SU-DHL-6 (cell line): ENCODE data around the gene CBLN3.

Experiments used
- H2AFZ ChIP-seq: fragments of 200-600 bp; sonication (generic); 2 replicates; pipeline ENCODE4 v1.6.1; 2014; ENCODE audit warnings: low read depth, mild to moderate bottlenecking, moderate library complexity, mixed read lengths, antibody characterized with exemption, low read length; ENCODE audit not compliant: severe bottlenecking
- H3F3A ChIP-seq: fragments of 200-600 bp; shearing (Covaris generic); 2 replicates; pipeline ENCODE4 v1.6.0; 2016; ENCODE audit warnings: antibody characterized with exemption, mild to moderate bottlenecking; ENCODE audit not compliant: insufficient read depth
- H3K27ac ChIP-seq: fragments of 200-600 bp; sonication (generic); 2 replicates; pipeline ENCODE4 v1.5.1; 2016; ENCODE audit warnings: low read depth, mild to moderate bottlenecking, low read length, moderate library complexity, mixed read lengths
- H3K27me3 ChIP-seq: fragments of 200-600 bp; sonication (generic), shearing (Covaris generic); 2 replicates; pipeline ENCODE4 v1.6.0; 2014; ENCODE audit warnings: mild to moderate bottlenecking, low read length
- H3K36me3 ChIP-seq: fragments of 200-600 bp; sonication (generic); 2 replicates; pipeline ENCODE4 v1.6.1; 2014; ENCODE audit warnings: mild to moderate bottlenecking, low read length, mixed read lengths
- H3K4me2 ChIP-seq: fragments of 300-600, 200-600 bp; shearing (Covaris generic), sonication (generic); 2 replicates; pipeline ENCODE4 v1.6.0; 2014; ENCODE audit warnings: low read length, low read depth, mild to moderate bottlenecking; ENCODE audit not compliant: poor library complexity, severe bottlenecking
- H3K4me3 ChIP-seq: fragments of 200-600 bp; sonication (generic); 2 replicates; pipeline ENCODE4 v1.5.1; 2014; ENCODE audit warnings: antibody characterized with exemption, low read length, mild to moderate bottlenecking, mixed read lengths; ENCODE audit not compliant: insufficient read depth, poor library complexity, severe bottlenecking
- H3K79me2 ChIP-seq: fragments of 200-600 bp; sonication (generic); 2 replicates; pipeline ENCODE4 v1.6.1; 2014; ENCODE audit warnings: mild to moderate bottlenecking, low read length, moderate library complexity; ENCODE audit not compliant: insufficient read depth
- H3K9ac ChIP-seq: fragments of 200-600 bp; sonication (generic); 2 replicates; pipeline ENCODE4 v1.7.0; 2014; ENCODE audit warnings: mild to moderate bottlenecking, low read length
- H3K9me2 ChIP-seq: fragments of 200-600 bp; sonication (generic); replicated peaks from 2 replicates; pipeline ENCODE4 v1.6.1; 2014; ENCODE audit warnings: low read length; ENCODE audit not compliant: insufficient read depth
- H3K9me3 ChIP-seq: fragments of 200-600 bp; sonication (generic); 2 replicates; pipeline ENCODE4 v1.6.1; 2014; ENCODE audit warnings: low read length, mixed read lengths; ENCODE audit not compliant: insufficient read depth
- H4K20me1 ChIP-seq: fragments of 200-600 bp; sonication (generic); 2 replicates; pipeline ENCODE4 v1.6.1; 2014; ENCODE audit warnings: low read depth, mild to moderate bottlenecking, antibody characterized with exemption, low read length, moderate library complexity, mixed read lengths
- CTCF ChIP-seq: fragments of 200-600 bp; sonication (generic); IDR thresholded peaks from one replicate; pipeline ENCODE4 v1.5.1; 2017; ENCODE audit warnings: antibody characterized with exemption, mild to moderate bottlenecking, low read length, moderate library complexity; ENCODE audit not compliant: insufficient read depth, poor library complexity, severe bottlenecking
- EZH2phosphoT487 ChIP-seq: fragments of 200-600 bp; sonication (generic), shearing (Covaris generic); conservative IDR thresholded peaks from 2 replicates; pipeline ENCODE4 v1.6.1; 2018; ENCODE audit warnings: mild to moderate bottlenecking, antibody characterized with exemption, low read length, moderate library complexity, mixed read lengths

Gene CBLN3

GRCh38 chr14:24387009-24387345, 42.5 kb downstream of the CBLN3 start:
- H3K4me2 ChIP-seq, result no peak overlapping the region
- TF ChIP-seq EZH2phosphoT487, result no peak
- no peak for TF ChIP-seq CTCF
- no peaks in the 10 kb centered on the region for H3K36me3 ChIP-seq
- no peak overlapping the region for H3K9ac ChIP-seq
- no peaks in the 10 kb centered on the region for H3K79me2 ChIP-seq
- H2AFZ ChIP-seq, result no peak overlapping the region
- no peak overlapping the region for H3K27ac ChIP-seq
- no peaks in the 10 kb centered on the region for H3F3A ChIP-seq
- no peaks in the 10 kb centered on the region for H3K9me3 ChIP-seq
- no peak overlapping the region for H3K4me3 ChIP-seq
- H3K27me3 ChIP-seq, result no peaks in the 10 kb centered on the region
- no peaks in the 10 kb centered on the region for H3K9me2 ChIP-seq
- H4K20me1 ChIP-seq, result no peaks in the 10 kb centered on the region

DNA sequence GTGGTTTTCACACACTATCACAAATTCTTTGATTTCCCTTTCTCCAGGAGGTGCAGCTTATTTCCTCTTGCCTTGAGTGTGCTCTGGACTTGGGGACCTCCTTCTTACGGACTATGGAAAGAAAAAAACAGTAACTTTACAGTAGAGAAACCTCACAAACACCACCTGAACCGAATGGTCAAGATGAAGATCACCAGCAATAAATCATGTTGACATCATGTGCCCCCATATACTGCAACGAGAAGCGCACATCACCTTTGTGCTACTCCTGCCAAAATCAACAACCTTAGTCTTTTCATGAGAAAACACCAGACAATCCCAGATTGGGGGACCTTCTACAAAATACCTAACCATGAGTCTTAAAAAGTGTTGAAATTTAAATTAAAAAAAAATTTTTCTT, 43.9 kb downstream of the CBLN3 start:
- Histone ChIP-seq H3K27me3 (no peaks in the 10 kb centered on the region), H3K4me3 (no peak overlapping the region), H3K4me2 (no peak overlapping the region), H3K79me2 (no peaks in the 10 kb centered on the region), H4K20me1 (no peaks in the 10 kb centered on the region), H3K36me3 (no peaks in the 10 kb centered on the region), H3F3A (no peaks in the 10 kb centered on the region), H3K9ac (no peak overlapping the region), H3K9me2 (no peaks in the 10 kb centered on the region), H3K9me3 (no peaks in the 10 kb centered on the region), H3K27ac (no peak overlapping the region), H2AFZ (no peak overlapping the region)
- TF ChIP-seq EZH2phosphoT487 (no peak), CTCF (no peak)

GRCh38 chr14:24384169-24384568, 45.3 kb downstream of the CBLN3 start:
- no peak overlapping the region for H3K4me2 ChIP-seq
- no peak overlapping the region for H3K9ac ChIP-seq
- no peak overlapping the region for H3K27ac ChIP-seq
- TF ChIP-seq EZH2phosphoT487, result no peak
- TF ChIP-seq CTCF, result no peak
- H3K9me3 ChIP-seq, result no peaks in the 10 kb centered on the region
- H3F3A ChIP-seq, result no peaks in the 10 kb centered on the region
- no peaks in the 10 kb centered on the region for H3K79me2 ChIP-seq
- H4K20me1 ChIP-seq, result no peaks in the 10 kb centered on the region
- H3K36me3 ChIP-seq, result no peaks in the 10 kb centered on the region
- H3K9me2 ChIP-seq, result no peaks in the 10 kb centered on the region
- H3K4me3 ChIP-seq, result no peak overlapping the region
- H3K27me3 ChIP-seq, result no peaks in the 10 kb centered on the region
- H2AFZ ChIP-seq, result no peak overlapping the region

DNA sequence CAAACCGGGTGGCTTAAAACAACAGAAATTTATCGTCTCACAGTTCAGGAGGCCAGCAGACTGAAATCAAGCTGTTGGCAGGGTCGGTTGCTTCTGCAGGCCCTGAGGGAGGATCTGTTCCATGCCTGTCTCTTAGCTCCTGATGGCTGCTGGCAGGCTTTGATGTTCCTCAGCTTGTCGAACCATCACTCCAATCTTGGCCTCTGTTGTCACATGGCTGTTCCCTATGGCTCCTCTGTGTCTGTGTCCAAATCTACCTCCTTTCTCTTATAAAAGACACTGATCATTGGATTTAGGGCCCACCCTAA, 47.5 kb downstream of the CBLN3 start:
- no peak for TF ChIP-seq CTCF
- TF ChIP-seq EZH2phosphoT487, result no peak
- Histone ChIP-seq H2AFZ (no peak overlapping the region), H3K4me3 (no peak overlapping the region), H3K9me3 (no peaks in the 10 kb centered on the region), H3K79me2 (no peaks in the 10 kb centered on the region), H4K20me1 (no peaks in the 10 kb centered on the region), H3K4me2 (no peak overlapping the region), H3K27ac (no peak overlapping the region), H3K36me3 (no peaks in the 10 kb centered on the region), H3F3A (no peaks in the 10 kb centered on the region), H3K27me3 (no peaks in the 10 kb centered on the region), H3K9ac (no peak overlapping the region), H3K9me2 (no peaks in the 10 kb centered on the region)
